Erythroblast (primary cell): Measurements from ENCODE around the gene MIEF2.

ENCODE experiments used
- GATA1 ChIP-seq: IDR thresholded peaks from 2 replicates; pipeline ENCODE4 v1.6.1; 2011; ENCODE audit warnings: low read depth, mild to moderate bottlenecking, control low read depth, low read length, moderate library complexity
- POLR2A ChIP-seq: IDR thresholded peaks from 2 replicates; pipeline ENCODE4 v1.6.1; 2011; ENCODE audit warnings: mild to moderate bottlenecking, low read length

DNA sequence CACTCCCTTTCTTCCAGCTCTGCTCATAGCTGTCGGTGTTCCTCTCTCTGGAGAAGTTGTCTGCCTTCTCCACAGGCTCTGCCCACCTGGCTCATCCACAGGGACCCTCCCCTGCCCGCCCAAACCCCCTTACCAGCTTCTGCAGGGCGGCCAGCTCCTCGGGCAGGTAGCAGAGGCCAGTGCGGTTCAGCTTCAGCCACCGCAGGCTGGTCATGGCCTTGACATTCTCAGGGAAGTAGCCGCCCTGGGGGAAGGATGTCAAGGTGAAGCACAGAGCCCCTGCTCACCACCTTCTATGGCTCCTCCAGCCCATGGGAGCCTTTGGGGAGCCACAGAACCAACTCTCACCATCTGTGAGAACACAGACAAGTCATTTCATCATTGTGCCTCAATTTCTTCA is 3.7 kb upstream of the MIEF2 start:
- TF ChIP-seq POLR2A (no peak), GATA1 (no peak)
